Astrocyte of the spinal cord (primary cell): ENCODE results near the gene ADGRB2.

Experiments
- DNase-seq: peaks from one replicate; pipeline ENCODE4 v3.0.0; 2011; ENCODE audit warnings: low read depth, low spot score
- H3K4me3 ChIP-seq: 2 replicates; pipeline ENCODE4 v1.5.1; 2011; ENCODE audit warnings: low read depth, mild to moderate bottlenecking, low read length, moderate library complexity
- CTCF ChIP-seq: IDR thresholded peaks from 2 replicates; pipeline ENCODE4 v1.5.1; 2012; ENCODE audit warnings: low read depth, mild to moderate bottlenecking, low read length, inconsistent platforms
- in situ Hi-C: cut with HindIII; loops from 2 replicates; pipeline ENCODE4 v1.10.0; 2017; ENCODE audit warnings: low sequenced_read_pairs

Gene ADGRB2

GRCh38 chr1:31765041-31765467 is 914 bp upstream of the ADGRB2 start:
- in situ Hi-C loops: no loop called here
- peak; percentile 30 for TF ChIP-seq CTCF
- no peak for DNase-seq
- no peak overlapping the region for H3K4me3 ChIP-seq

GRCh38 chr1:31763671-31764311 is 349 bp downstream of the ADGRB2 start:
- no peak for TF ChIP-seq CTCF
- peak overlapping the region; percentile 37 for H3K4me3 ChIP-seq
- no peak for DNase-seq
- in situ Hi-C loops: no loop called here

- peak; percentile 48 for DNase-seq
- in situ Hi-C loops: no loop called here
- TF ChIP-seq CTCF: peak; percentile 64
- H3K4me3 ChIP-seq: peak overlapping the region; percentile 37
Measured at GRCh38 chr1:31762726-31763670, 1.1 kb downstream of the ADGRB2 start.

GRCh38 chr1:31762323-31762722 is 1.8 kb downstream of the ADGRB2 start:
- no peak for TF ChIP-seq CTCF
- in situ Hi-C loops: no loop called here
- H3K4me3 ChIP-seq: no peak overlapping the region
- DNase-seq: no peak

- DNase-seq: peak; percentile 52
- in situ Hi-C loops: no loop called here
- no peak overlapping the region for H3K4me3 ChIP-seq
- peak; percentile 1 for TF ChIP-seq CTCF
Measured at GRCh38 chr1:31761883-31762282, 2.3 kb downstream of the ADGRB2 start.

GRCh38 chr1:31760471-31761470 is 3.4 kb downstream of the ADGRB2 start:
- in situ Hi-C loops: no loop called here
- peak; percentile 56 for DNase-seq
- no peak for TF ChIP-seq CTCF
- peak overlapping the region; percentile 55 for H3K4me3 ChIP-seq
